ENCODE results near the gene JCHAIN. TPM values are rescaled to one million over a fixed set of nuclear protein-coding genes. Genes with fewer than 3 reads are reported as not detected.

Gene JCHAIN
- total and polyA plus RNA-seq, 9 of the 15 experiments (the other 6 are each of a cell fraction or from before 2014, with no cell fraction given) = 0.04 to 0.68 (median 0.26) TPM; not detected in 5

DNA sequence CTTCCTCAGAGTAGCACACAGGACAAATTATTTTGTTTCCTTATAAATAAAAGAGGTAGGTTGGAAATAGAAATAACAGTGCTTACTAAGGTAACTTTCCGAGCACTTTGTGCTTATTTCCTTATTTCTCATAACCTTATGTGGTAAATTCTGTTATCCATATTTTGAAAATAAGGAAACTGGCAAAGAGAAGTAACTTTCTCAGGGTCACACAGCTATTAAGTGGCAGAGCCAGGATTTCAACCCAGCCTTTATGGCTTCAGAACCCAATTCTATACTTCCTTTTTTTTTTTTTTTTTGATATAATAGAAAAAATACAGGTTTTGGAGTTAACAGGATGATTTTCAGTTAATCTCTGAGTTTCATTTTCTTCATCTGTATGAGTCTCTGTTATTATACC lies 25.4 kb upstream of the JCHAIN start (continued):
- TF ChIP-seq, protein P1, sequence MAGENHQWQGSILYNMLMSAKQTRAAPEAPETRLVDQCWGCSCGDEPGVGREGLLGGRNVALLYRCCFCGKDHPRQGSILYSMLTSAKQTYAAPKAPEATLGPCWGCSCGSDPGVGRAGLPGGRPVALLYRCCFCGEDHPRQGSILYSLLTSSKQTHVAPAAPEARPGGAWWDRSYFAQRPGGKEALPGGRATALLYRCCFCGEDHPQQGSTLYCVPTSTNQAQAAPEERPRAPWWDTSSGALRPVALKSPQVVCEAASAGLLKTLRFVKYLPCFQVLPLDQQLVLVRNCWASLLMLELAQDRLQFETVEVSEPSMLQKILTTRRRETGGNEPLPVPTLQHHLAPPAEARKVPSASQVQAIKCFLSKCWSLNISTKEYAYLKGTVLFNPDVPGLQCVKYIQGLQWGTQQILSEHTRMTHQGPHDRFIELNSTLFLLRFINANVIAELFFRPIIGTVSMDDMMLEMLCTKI (IDR thresholded peaks at IDR 0.05; ENCODE audit: partially characterized antibody) = no peak
- TF ChIP-seq, protein P2, sequence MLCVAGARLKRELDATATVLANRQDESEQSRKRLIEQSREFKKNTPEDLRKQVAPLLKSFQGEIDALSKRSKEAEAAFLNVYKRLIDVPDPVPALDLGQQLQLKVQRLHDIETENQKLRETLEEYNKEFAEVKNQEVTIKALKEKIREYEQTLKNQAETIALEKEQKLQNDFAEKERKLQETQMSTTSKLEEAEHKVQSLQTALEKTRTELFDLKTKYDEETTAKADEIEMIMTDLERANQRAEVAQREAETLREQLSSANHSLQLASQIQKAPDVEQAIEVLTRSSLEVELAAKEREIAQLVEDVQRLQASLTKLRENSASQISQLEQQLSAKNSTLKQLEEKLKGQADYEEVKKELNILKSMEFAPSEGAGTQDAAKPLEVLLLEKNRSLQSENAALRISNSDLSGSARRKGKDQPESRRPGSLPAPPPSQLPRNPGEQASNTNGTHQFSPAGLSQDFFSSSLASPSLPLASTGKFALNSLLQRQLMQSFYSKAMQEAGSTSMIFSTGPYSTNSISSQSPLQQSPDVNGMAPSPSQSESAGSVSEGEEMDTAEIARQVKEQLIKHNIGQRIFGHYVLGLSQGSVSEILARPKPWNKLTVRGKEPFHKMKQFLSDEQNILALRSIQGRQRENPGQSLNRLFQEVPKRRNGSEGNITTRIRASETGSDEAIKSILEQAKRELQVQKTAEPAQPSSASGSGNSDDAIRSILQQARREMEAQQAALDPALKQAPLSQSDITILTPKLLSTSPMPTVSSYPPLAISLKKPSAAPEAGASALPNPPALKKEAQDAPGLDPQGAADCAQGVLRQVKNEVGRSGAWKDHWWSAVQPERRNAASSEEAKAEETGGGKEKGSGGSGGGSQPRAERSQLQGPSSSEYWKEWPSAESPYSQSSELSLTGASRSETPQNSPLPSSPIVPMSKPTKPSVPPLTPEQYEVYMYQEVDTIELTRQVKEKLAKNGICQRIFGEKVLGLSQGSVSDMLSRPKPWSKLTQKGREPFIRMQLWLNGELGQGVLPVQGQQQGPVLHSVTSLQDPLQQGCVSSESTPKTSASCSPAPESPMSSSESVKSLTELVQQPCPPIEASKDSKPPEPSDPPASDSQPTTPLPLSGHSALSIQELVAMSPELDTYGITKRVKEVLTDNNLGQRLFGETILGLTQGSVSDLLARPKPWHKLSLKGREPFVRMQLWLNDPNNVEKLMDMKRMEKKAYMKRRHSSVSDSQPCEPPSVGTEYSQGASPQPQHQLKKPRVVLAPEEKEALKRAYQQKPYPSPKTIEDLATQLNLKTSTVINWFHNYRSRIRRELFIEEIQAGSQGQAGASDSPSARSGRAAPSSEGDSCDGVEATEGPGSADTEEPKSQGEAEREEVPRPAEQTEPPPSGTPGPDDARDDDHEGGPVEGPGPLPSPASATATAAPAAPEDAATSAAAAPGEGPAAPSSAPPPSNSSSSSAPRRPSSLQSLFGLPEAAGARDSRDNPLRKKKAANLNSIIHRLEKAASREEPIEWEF (CRISPR knock-in tag; IDR thresholded peaks at IDR 0.05) = no peak
- TF ChIP-seq, protein P3, sequence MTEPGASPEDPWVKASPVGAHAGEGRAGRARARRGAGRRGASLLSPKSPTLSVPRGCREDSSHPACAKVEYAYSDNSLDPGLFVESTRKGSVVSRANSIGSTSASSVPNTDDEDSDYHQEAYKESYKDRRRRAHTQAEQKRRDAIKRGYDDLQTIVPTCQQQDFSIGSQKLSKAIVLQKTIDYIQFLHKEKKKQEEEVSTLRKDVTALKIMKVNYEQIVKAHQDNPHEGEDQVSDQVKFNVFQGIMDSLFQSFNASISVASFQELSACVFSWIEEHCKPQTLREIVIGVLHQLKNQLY (CRISPR knock-in tag; conservative IDR thresholded peaks at IDR 0.05) = no peak
